C4-2B (cell line): ENCODE results near the gene DISP3.

Experiments used
- H3K27ac ChIP-seq: fragments of 450-650 bp; 2 replicates; pipeline ENCODE4 v1.5.1; 2017
- ZFX ChIP-seq: fragments of 450-650 bp; IDR thresholded peaks from 2 replicates; pipeline ENCODE4 v1.6.1; 2017
- TF ChIP-seq, protein P1 (sequence below): fragments of 450-650 bp; conservative IDR thresholded peaks from 2 replicates; pipeline ENCODE4 v1.5.1; 2017; ENCODE audit warnings: mild to moderate bottlenecking

The DISP3 gene

DNA sequence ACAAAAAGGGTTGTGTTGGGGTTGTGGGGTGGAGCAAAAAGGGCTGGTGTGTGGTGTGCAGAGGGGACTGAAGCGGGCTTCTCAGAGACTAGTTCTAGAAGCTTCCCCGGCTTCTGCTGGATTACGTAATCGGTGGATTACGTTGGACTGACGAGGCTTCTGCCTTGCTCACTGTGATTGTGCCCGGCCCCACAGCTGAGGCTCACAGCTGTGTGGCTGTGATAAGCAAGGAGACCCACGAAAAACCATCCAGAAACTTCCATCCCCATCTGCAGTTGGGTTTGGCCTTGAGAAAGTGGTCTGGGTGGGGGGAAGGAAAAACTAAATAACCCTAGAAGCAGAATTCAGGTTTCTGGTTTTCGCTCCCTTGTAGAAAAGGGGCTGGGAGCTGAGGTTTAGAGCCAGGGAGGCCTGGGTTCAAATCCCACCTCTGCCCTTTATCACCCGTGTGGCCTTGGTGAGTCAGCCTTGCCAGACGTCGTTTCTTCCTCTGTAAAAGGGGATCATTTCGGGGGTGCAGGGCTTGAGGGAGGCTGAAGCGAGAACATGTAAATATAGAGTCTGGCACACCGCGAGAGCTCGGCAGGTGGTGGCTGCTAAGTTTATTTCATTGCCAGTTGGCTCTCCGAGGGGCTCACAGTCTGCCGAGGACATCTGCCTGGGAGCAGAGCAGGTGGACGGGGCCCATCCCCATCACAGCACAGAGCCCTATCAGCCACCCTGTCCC is 30.4 kb upstream of the DISP3 start:
- TF ChIP-seq, protein P1, sequence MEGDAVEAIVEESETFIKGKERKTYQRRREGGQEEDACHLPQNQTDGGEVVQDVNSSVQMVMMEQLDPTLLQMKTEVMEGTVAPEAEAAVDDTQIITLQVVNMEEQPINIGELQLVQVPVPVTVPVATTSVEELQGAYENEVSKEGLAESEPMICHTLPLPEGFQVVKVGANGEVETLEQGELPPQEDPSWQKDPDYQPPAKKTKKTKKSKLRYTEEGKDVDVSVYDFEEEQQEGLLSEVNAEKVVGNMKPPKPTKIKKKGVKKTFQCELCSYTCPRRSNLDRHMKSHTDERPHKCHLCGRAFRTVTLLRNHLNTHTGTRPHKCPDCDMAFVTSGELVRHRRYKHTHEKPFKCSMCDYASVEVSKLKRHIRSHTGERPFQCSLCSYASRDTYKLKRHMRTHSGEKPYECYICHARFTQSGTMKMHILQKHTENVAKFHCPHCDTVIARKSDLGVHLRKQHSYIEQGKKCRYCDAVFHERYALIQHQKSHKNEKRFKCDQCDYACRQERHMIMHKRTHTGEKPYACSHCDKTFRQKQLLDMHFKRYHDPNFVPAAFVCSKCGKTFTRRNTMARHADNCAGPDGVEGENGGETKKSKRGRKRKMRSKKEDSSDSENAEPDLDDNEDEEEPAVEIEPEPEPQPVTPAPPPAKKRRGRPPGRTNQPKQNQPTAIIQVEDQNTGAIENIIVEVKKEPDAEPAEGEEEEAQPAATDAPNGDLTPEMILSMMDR: no peak
- TF ChIP-seq ZFX: no peak
- no peak overlapping the region for H3K27ac ChIP-seq

DNA sequence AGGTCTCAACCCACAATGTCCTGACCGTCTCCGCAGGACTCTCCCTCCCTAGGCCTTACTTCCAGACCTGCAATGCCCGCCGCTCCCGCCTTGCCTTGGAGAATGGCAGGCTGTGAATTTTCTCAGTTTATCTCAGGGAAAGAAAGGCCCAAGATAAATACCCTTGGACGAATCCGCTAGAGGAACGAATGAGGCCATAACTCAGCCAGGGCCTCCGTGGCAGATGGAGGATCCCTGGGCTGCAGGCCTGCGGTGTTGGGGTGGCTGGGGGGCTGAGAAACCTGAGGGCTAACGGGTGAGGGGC is 29.9 kb upstream of the DISP3 start:
- TF ChIP-seq, protein P1: no peak
- TF ChIP-seq ZFX: no peak
- H3K27ac ChIP-seq: no peak overlapping the region

DNA sequence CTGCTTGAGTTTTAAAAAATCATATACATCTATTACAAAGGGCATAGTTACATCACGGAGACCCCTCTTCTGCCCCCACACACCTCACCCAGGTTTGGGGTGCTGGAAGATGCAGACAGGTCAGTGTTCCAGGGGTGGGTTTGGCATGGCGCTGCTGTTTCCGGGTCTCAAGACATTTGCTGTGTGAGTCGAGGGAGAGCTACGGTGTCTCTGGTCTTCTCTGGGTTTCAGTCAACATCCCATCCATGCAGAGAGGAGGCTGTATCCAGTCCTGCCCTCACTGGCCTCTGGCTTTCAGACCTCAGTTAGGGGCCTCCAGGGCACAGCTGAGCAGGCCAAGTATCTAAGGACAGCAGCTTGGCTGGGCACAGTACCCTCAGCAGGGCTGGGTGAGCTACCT is 28.6 kb upstream of the DISP3 start:
- TF ChIP-seq, protein P1: no peak
- TF ChIP-seq ZFX: no peak
- H3K27ac ChIP-seq: no peak overlapping the region

DNA sequence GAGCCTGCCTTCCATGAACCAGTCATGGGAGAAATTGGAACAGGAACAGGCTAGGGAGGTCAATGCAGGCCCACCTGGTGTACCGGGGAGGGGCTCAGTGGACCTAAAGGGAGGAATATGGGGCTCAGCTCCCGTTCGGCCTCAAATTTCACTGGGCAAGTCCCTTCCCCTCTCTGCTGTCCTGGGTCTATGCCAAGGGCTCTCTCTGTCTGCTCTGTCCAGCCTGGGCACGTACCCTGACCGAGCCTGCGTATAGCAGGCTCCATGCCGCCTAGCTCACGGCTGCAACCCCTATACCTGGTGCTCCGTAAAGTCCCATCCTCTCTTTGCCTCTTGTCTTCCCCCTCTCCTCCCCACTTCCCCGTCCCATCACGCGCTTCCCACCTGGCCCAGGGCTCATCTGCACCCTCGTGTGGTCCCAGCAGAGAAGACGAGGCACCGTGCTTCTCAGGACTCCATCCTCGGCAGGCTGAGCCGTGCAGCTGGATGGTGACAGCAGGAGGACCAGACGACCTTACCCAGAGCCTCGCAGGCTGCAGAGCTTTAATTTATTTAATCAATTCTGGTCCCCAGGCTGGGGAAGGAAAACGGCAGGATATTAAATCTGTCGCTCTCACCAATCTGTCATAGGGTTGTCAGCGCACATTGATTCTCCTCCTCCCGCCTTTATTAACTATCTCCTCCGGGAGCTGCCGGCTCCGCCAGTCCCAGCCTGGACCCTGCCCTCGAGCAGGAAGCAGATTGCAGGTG is 25.0 kb upstream of the DISP3 start:
- TF ChIP-seq ZFX: no peak
- TF ChIP-seq, protein P1: no peak
- H3K27ac ChIP-seq: no peak overlapping the region

DNA sequence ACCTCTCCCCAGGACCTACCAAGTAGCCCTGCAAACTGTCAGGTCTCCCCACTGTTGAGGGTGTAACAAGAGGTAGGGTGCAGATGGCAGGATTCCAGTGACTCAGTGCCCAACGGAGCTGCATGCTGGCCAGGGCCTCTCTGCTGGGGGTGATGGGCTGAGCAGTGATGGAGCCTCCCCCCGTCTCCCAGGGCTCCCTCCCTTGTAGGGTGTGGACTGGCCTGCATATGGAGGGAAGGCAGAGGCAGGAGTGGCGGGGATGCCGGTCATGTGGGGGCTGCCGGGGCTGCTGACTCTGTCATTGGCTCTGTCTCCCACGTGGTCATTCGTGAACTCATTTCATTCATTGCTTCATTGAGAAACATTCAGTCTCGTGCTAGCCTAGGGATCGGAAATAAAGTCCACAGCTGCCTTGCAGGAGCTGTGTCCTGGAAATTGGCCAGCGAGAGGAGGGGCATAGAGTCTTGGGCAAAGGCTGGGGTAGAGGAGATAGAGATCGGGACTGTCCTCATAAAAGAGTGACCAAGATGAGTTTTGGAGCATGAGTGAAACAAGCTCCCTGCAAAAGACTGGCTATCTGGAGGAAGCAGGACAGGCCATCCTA is 22.9 kb upstream of the DISP3 start:
- peak overlapping the region; percentile 56 for H3K27ac ChIP-seq
- no peak for TF ChIP-seq ZFX
- TF ChIP-seq, protein P1: no peak

DNA sequence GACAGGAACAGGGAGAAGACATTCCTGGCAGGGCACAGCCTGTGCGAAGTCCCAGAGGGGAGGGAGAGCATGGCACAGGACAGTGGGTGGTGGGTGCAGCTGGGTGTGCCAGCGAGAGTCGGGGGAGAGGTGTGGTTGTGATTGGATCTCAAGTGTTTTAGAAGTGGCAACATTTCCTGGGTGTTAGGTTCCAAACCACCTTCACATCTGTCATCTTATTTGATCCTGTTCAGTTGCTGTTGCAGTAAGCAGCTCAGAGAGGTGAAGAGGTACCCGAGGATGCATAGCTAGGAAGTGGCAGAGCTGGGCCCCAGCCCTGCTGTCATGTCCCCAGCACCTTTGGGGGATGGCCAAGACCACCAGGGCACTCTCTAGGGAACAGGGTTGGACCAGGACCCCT is 22.0 kb upstream of the DISP3 start:
- TF ChIP-seq, protein P1: no peak
- no peak for TF ChIP-seq ZFX
- peak overlapping the region; percentile 56 for H3K27ac ChIP-seq

DNA sequence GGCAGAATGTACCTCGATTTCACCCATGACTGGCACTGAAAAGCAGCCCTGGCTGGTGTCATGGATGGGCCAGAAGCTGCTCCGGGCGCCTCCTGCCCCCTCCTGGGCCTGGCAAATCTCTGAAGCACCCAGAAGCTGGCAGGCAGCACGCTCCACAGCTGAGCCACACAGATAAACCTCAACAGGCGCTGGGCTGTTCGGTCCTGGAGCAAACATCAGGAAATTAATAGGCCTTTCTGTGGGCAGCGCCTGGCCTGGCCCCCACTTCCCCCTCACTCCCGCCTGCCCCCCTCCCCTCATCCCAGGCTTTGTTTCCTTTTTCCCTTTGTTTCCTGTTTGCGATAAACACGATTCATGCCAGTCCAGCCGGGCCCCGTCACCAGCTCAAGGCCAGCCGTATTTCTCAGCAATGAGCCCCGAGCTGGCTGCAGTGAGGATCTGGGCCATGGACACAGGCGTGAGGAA is 20.1 kb upstream of the DISP3 start:
- no peak overlapping the region for H3K27ac ChIP-seq
- TF ChIP-seq, protein P1: no peak
- TF ChIP-seq ZFX: no peak
